Measurements from ENCODE around the gene CRP. TPM values are rescaled to one million over a fixed set of nuclear protein-coding genes. Genes with fewer than 3 reads are reported as not detected.
"Not testable (repeated sequence)": the region's sequence is repeated elsewhere in the genome, so short reads cannot be mapped to it uniquely, and the experiment has no call there.

Gene CRP
- total RNA-seq, 8 experiments from 2014 or later, result 0.16 to 0.90 (median 0.32) TPM; not detected in 2

DNA sequence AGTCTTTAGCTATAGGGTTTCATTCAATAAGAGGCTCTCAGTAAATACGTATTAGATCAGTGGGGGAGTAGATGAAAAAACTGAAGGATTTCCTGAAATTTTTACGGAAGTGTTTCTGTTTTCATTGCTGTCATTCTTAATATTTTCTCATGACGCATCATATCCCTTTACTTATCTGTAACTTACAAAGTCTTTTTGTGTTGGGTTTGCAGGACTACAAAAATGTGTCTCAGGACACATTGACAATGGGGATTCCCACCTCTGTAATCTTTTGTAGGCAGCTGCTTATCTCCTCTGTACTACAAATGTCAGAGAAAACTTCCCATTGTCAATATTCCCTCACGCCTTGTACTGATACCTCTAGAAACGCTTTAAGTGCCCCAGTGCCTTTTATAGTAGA, 35.5 kb downstream of the CRP start:
- no peak for ATAC-seq (replicated peaks in 6 of 8)
- Histone ChIP-seq H3K4me1 (replicated peaks in 1 of 2) (no peaks in the 10 kb centered on the region), H3K27ac (no peak overlapping the region), H3K4me3 (no peak overlapping the region)
- in situ Hi-C loops (cut with MboI; ENCODE audit: low pct_unique_long_range_greater_than_20kb in 2 of 9, low sequenced_read_pairs in 9 of 9, unreplicated experiment in 9 of 9), result no loop called here
- WGBS, 10 experiments, result 20% methylated on average over 1 of the region's 5 CpGs; no CpG with 5 or more reads in 9 of the 10 experiments

DNA sequence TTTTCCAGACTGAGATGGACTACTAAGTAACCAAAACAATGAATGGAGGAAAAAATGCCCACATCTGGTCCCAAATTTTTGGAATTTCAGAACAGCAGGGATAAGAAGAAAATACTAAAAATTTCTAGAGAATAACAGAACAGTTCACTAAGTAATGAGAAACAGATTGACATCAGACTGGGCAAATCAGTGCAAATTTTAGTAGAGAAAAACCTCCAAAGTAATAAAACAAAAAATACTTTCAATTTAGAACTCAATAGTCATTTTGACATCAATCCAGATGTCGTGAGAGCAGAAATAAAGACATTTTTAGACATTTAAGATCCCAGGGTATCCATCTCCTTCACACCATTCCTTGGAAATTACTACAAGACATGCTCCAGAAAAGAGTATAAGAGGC, 39.3 kb downstream of the CRP start:
- in situ Hi-C loops (cut with MboI; ENCODE audit: low pct_unique_long_range_greater_than_20kb in 2 of 9, low sequenced_read_pairs in 9 of 9, unreplicated experiment in 9 of 9), result no loop called here
- 0 to 92% (median 37%) methylated on average over 1 of the region's 1 CpG for WGBS, 10 experiments
- H3K4me3 ChIP-seq, result no peak overlapping the region
- no peak for ATAC-seq (replicated peaks in 6 of 8)
- no peak overlapping the region for H3K27ac ChIP-seq
- no peaks in the 10 kb centered on the region for H3K4me1 ChIP-seq (replicated peaks in 1 of 2)

DNA sequence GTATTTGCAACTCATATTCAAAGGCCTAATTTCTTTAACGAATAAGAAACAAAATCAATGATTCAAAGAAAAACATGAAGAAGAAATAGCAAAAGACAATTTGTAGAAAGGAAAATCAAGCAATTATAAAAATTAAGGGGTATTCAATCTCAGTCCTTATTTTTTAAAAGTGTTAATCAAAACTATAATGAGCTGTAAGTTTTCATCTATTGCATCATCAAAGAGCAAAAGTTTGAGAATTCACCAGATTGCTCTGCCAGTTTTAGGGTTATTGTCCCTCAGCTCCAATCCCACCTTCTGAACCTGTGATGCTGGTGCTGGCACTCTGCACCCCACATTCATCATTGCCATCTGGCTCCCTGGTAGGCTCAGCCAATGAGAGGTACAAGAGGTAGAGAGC, 42.0 kb downstream of the CRP start:
- H3K4me1 ChIP-seq (replicated peaks in 1 of 2); H3K4me3 ChIP-seq; in situ Hi-C loops (cut with MboI; ENCODE audit: low pct_unique_long_range_greater_than_20kb in 2 of 9, low sequenced_read_pairs in 9 of 9, unreplicated experiment in 9 of 9); ATAC-seq (replicated peaks in 6 of 8); H3K27ac ChIP-seq: not testable (repeated sequence)
- 40 to 100% (median 100%) methylated on average over 1 of the region's 1 CpG; no CpG with 5 or more reads in 6 of the 10 experiments for WGBS, 10 experiments

DNA sequence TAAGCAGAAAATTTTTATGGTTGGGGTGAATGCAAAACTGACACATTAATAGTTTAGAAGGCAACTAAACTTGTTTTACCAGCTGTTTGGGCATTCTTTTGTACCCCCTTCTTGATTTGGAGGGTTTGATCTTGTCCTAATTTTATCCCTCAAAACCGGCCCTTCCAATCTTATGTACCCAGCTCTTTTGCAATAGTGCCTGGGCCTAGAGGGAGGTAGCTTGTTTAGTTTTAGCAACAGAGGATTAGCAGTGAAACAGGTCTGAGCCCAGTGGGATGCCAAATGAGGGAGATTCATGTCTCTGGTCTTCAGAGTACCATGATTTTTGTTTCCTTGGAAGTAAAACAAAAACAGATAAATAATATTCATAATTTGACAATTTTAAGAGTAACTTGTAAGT, 45.1 kb downstream of the CRP start:
- Histone ChIP-seq H3K4me1 (replicated peaks in 1 of 2) (no peaks in the 10 kb centered on the region), H3K27ac (no peak overlapping the region), H3K4me3 (no peak overlapping the region)
- ATAC-seq (replicated peaks in 6 of 8), result no peak
- in situ Hi-C loops (cut with MboI; ENCODE audit: low pct_unique_long_range_greater_than_20kb in 2 of 9, low sequenced_read_pairs in 9 of 9, unreplicated experiment in 9 of 9), result no loop called here
- 0 to 100% (median 83%) methylated on average over 1 of the region's 1 CpG; no CpG with 5 or more reads in 2 of the 10 experiments for WGBS, 10 experiments

DNA sequence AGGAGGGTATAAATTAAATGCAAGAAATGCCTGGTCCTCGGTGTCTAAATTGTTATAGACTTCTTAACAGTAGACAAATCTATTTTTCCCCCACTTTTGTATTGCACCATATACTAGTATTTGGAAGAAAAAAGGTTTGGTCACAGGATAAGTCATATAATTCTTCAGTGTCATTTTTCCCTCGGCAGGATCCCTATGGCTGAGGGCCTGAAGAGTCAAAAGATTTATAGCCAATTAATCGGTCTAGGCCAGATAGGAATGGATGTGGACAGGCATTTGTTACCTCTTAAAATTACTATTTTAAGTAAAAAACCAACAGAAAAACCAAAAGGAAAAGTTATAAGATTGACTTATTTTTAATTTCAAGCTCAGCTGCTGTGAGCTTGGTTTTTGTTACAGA, 45.6 kb downstream of the CRP start:
- Histone ChIP-seq H3K27ac (no peak overlapping the region), H3K4me3 (no peak overlapping the region), H3K4me1 (replicated peaks in 1 of 2) (no peaks in the 10 kb centered on the region)
- in situ Hi-C loops (cut with MboI; ENCODE audit: low pct_unique_long_range_greater_than_20kb in 2 of 9, low sequenced_read_pairs in 9 of 9, unreplicated experiment in 9 of 9), result no loop called here
- ATAC-seq (replicated peaks in 6 of 8), result peak in 4 of 8 experiments; percentile 21 to 84 (median 70)
- WGBS, 10 experiments, result 0 to 71% (median 53%) methylated on average over 2 to 3 of the region's 3 CpGs

DNA sequence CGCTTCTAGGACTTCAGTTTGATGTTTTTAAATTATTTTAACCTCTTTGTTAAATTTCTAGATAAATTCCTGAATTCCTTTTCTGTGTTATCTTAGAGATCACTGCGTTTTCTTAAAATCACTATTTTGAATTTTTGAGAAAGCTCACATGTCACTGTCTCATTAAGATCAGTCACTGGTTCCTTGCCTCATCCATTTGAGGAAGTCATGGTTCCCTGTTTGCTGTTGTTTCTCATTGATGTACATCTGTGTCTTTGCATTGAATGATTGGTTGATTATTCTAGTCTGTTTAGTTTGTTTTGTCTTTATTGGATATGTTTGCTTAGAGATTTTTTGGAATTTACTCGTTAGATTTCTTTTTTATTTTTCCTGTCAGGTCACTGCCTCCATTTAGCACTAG, 50.1 kb downstream of the CRP start:
- no peaks in the 10 kb centered on the region for H3K4me1 ChIP-seq (replicated peaks in 1 of 2)
- in situ Hi-C loops (cut with MboI; ENCODE audit: low pct_unique_long_range_greater_than_20kb in 2 of 9, low sequenced_read_pairs in 9 of 9, unreplicated experiment in 9 of 9), result no loop called here
- H3K27ac ChIP-seq, result no peak overlapping the region
- ATAC-seq (replicated peaks in 6 of 8), result no peak
- WGBS, 10 experiments, result 1 to 87% (median 70%) methylated on average over 1 to 3 of the region's 3 CpGs
- no peak overlapping the region for H3K4me3 ChIP-seq

DNA sequence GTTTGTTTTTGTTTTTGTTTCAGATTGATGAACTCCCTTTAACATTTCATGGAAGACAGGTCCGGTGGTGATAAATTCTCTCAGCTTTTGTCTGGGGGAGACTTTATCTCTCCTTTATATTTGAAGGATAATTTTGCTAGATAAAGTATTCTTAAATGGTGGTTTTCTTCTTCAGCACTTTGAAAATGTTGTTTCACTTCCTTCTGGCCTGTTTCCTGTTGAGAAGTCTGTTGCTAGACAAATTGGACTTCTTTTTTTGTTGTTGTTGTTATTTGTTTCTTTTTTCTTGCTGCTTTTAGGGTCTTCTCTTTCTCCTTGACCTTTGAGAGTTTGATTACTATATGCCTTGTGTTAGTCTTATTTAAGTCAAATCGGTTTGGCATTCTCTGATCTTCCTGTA, 50.8 kb downstream of the CRP start:
- WGBS, 10 experiments, result 0 to 79% (median 44%) methylated on average over 1 to 2 of the region's 2 CpGs
- ATAC-seq (replicated peaks in 6 of 8), result no peak
- no peak overlapping the region for H3K27ac ChIP-seq
- H3K4me1 ChIP-seq (replicated peaks in 1 of 2), result no peaks in the 10 kb centered on the region
- in situ Hi-C loops (cut with MboI; ENCODE audit: low pct_unique_long_range_greater_than_20kb in 2 of 9, low sequenced_read_pairs in 9 of 9, unreplicated experiment in 9 of 9), result no loop called here
- no peak overlapping the region for H3K4me3 ChIP-seq

Other genes starting within 250 kb of the CRP start
- under 1 TPM in 1 of 8 experiments, not detected in 7; 0.66 TPM for gene OR10J5, start 178.6 kb downstream of the CRP start, total RNA-seq
- under 1 TPM in 1 of 8 experiments, not detected in 7; 0.57 TPM for gene APCS, start 126.8 kb downstream of the CRP start, total RNA-seq
- 10 to 100 TPM in 4 of 8 experiments, 1 to 10 TPM in 4; 5.6 to 29.4 (median 11.8) TPM for gene DUSP23, start 66.4 kb upstream of the CRP start, total RNA-seq
- gene FCRL6, start 87.8 kb upstream of the CRP start, total RNA-seq, result 1 to 10 TPM in 1 of 8 experiments, under 1 TPM in 2, not detected in 5; 0.27 to 1.0 (median 0.42) TPM
- gene SLAMF8, start 112.3 kb upstream of the CRP start, total RNA-seq, result under 1 TPM in 1 of 8 experiments, not detected in 7; 0.43 TPM
- under 1 TPM in 3 of 8 experiments, not detected in 5; 0.05 to 0.24 (median 0.15) TPM for gene VSIG8, start 148.1 kb upstream of the CRP start, total RNA-seq
- 10 to 100 TPM in 1 of 8 experiments, 1 to 10 TPM in 4, under 1 TPM in 3; 0.50 to 30.7 (median 1.2) TPM for gene CFAP45, start 185.6 kb upstream of the CRP start, total RNA-seq
- 100 to 1,000 TPM in 4 of 8 experiments, 10 to 100 TPM in 3, 1 to 10 TPM in 1; 9.4 to 296 (median 93.0) TPM for gene TAGLN2, start 210.9 kb upstream of the CRP start, total RNA-seq
- gene IGSF9, start 231.0 kb upstream of the CRP start, total RNA-seq, result 10 to 100 TPM in 2 of 8 experiments, 1 to 10 TPM in 4, under 1 TPM in 2; 0.59 to 16.2 (median 3.4) TPM
- gene SLAMF9, start 239.6 kb upstream of the CRP start, total RNA-seq, result under 1 TPM in 1 of 8 experiments, not detected in 7; 0.43 TPM